ENCODE data around the gene SEC14L5.

The SEC14L5 gene

DNA sequence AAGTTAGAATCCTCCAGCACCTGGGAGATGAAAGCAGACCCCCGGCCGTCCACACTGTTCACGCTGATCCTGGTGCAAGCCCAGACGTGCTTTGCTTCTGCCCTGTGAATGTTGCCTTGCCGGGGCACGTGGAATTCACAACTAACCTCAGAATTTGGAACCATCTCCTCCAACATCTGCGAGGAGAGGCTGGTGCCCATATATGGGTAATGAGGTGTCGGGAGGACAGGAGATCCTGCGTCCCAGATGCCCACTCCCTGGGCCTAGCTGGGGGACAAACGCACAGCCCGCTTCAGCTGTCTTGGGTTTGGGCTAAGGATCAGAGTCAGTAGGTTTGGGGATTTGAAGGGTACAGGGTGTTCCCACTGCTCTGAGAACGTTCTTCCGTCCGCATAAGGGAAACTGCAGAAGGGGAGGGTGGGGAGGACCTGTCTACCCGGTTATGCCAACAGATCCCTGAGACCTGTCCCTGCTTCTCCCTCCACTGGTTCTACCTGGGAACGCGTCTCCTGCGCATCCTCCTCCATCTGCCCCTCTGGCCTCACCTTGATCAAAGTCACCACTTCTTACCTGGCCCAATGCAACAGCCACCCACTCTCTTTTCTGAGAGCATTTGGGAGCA, 35.3 kb upstream of the SEC14L5 start:
- H3K4me3 ChIP-seq (ENCODE audit: low read depth, low read length), result no peak overlapping the region
- TF ChIP-seq, protein P1, sequence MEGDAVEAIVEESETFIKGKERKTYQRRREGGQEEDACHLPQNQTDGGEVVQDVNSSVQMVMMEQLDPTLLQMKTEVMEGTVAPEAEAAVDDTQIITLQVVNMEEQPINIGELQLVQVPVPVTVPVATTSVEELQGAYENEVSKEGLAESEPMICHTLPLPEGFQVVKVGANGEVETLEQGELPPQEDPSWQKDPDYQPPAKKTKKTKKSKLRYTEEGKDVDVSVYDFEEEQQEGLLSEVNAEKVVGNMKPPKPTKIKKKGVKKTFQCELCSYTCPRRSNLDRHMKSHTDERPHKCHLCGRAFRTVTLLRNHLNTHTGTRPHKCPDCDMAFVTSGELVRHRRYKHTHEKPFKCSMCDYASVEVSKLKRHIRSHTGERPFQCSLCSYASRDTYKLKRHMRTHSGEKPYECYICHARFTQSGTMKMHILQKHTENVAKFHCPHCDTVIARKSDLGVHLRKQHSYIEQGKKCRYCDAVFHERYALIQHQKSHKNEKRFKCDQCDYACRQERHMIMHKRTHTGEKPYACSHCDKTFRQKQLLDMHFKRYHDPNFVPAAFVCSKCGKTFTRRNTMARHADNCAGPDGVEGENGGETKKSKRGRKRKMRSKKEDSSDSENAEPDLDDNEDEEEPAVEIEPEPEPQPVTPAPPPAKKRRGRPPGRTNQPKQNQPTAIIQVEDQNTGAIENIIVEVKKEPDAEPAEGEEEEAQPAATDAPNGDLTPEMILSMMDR (IDR thresholded peaks at IDR 0.05; ENCODE audit: control insufficient read depth, extremely low read depth, insufficient read depth), result no peak
- DNase-seq (ENCODE audit: low read depth), result no peak

DNA sequence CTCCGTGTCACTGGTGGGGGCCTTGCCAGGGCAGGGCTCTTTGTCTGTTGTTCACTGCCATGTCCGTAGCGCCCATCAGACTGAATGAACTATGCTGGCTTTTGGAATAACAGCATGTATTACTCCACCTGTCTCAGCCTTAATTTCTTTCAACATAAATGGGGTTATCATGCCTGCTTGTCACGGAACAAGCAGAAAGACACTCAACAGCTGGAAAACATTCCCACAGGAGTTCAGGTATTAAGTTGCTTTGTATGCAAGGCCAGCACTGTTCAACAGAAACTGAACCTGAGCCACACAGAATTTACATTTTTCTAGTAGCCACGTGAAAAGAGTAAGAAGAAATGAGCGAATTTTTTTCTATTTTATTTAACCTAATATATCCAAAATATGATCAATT, 34.3 kb upstream of the SEC14L5 start:
- DNase-seq (ENCODE audit: low read depth), result no peak
- TF ChIP-seq, protein P1 (IDR thresholded peaks at IDR 0.05; ENCODE audit: control insufficient read depth, extremely low read depth, insufficient read depth), result no peak

DNA sequence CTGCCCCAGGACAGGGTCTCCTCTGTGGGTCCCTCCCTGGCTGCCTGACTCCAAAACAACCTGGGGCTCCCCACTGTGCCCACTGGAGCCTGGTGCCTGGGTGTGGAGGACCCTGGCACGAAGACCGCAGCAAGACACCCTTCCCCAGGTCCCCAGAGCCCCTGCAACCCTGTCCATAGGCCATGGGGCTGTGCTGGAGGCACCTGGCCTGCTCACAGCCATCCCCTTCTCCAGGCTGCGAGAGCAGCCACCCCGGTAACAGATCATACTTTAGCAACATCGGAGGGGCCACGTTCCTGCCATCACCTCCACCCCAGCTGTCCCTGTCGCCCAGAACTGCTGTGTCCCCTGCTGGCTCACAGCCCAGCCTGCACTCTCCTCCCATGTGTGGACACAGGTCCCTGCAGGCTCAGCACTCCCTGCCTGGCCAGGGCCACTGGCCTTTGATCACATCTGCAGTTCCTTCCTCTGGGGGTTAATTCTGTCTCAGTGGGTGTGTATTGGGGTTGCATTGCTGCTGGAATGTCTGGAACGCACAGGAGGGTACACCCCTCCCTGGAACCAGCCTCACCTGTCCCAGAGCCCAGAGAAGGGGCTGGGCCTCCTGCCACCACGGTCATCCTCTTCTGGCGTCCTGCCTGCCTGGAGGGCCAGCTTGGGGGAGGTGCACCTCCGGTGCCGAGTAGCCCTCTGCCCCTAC, 33.4 kb upstream of the SEC14L5 start:
- no peak for DNase-seq (ENCODE audit: low read depth)
- TF ChIP-seq, protein P1 (IDR thresholded peaks at IDR 0.05; ENCODE audit: control insufficient read depth, extremely low read depth, insufficient read depth), result no peak
- H3K4me3 ChIP-seq (ENCODE audit: low read depth, low read length), result no peak overlapping the region

More for the DNA sequence above, 34.3 kb upstream of the SEC14L5 start:
- H3K4me3 ChIP-seq (ENCODE audit: low read depth, low read length), result no peak overlapping the region

DNA sequence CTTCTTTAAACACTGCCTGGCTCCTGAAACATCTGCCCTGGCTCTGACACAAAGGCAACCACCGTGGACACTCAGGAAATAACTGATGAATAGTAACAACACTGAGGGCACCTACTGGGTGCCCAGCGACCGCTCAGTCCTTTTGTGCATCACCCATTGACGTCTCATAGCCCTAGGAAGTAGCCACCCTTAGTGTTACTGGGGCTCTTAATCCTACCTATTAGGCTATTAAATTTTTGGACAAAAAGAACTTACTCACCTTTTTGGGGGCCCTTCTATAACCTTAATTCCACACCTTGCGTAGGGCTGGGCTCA, 32.9 kb upstream of the SEC14L5 start:
- TF ChIP-seq, protein P1 (IDR thresholded peaks at IDR 0.05; ENCODE audit: control insufficient read depth, extremely low read depth, insufficient read depth), result no peak
- no peak for DNase-seq (ENCODE audit: low read depth)
- no peak overlapping the region for H3K4me3 ChIP-seq (ENCODE audit: low read depth, low read length)

DNA sequence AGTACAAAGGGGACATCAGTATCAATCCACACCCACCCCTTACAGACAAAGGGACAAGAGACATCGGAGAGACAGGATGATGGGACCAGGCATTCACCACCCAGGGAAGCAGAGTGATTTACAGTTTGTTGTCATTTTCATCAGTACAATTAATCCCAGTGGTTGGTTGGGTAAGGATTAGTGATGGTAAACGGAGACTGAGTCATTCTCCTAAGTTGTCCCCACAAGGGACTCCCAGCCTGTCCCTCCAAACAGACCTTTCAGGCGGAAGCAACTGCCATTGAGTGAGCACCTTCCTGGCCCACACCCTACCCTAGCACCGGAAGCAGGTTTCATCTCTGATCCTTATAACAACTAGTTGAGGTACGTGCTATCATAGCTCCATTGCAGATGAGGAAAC, 32.3 kb upstream of the SEC14L5 start:
- TF ChIP-seq, protein P1 (IDR thresholded peaks at IDR 0.05; ENCODE audit: control insufficient read depth, extremely low read depth, insufficient read depth), result no peak
- DNase-seq (ENCODE audit: low read depth), result no peak
- no peak overlapping the region for H3K4me3 ChIP-seq (ENCODE audit: low read depth, low read length)

DNA sequence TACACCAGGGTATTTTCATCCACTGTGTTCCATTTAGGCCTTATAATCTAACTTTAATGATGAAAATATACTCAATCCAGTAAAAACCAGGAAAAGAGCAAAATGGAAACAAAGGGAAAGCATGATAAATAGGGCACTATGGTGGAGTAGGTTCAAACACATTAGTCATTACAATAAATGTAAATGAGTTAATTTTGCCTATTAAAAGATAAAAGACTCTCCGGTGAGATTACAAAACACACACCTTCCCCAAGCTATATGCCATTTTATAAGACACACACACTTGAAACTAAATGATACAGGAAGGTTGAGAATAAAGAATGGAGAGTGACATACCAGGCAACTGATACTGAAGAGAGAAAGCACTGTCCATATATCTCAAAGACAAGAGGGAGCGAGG, 31.2 kb upstream of the SEC14L5 start:
- DNase-seq (ENCODE audit: low read depth), result no peak
- H3K4me3 ChIP-seq (ENCODE audit: low read depth, low read length), result no peak overlapping the region
- TF ChIP-seq, protein P1 (IDR thresholded peaks at IDR 0.05; ENCODE audit: control insufficient read depth, extremely low read depth, insufficient read depth), result no peak

DNA sequence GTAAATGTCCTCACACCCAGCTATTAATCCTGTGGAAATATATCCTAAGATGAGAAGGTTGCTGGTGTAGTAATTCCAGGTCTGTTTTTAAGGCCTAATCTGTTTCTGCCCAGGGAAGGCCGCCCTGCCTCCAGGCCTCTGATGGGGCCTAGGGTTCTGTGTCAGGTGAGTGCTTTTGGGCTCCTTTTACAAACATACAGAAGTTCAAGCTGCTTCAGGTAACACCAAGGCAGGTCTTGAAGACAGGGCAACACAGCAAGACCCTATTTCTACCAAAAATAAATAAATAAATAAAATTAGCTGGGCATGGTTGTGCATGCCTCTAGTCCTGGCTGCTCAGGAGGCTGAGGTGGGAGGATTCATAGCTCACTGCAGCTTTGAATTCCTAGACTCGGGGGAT, 30.5 kb upstream of the SEC14L5 start:
- TF ChIP-seq, protein P1 (IDR thresholded peaks at IDR 0.05; ENCODE audit: control insufficient read depth, extremely low read depth, insufficient read depth), result no peak
- no peak overlapping the region for H3K4me3 ChIP-seq (ENCODE audit: low read depth, low read length)
- no peak for DNase-seq (ENCODE audit: low read depth)

All from LNCaP clone FGC (cell line).